ENCODE measurements around the gene SLC25A27.

SLC25A27 gene, protein sequence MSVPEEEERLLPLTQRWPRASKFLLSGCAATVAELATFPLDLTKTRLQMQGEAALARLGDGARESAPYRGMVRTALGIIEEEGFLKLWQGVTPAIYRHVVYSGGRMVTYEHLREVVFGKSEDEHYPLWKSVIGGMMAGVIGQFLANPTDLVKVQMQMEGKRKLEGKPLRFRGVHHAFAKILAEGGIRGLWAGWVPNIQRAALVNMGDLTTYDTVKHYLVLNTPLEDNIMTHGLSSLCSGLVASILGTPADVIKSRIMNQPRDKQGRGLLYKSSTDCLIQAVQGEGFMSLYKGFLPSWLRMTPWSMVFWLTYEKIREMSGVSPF
- total RNA-seq: 0 to 0.95 (median 0.30) reads per million in 9 experiments

DNA sequence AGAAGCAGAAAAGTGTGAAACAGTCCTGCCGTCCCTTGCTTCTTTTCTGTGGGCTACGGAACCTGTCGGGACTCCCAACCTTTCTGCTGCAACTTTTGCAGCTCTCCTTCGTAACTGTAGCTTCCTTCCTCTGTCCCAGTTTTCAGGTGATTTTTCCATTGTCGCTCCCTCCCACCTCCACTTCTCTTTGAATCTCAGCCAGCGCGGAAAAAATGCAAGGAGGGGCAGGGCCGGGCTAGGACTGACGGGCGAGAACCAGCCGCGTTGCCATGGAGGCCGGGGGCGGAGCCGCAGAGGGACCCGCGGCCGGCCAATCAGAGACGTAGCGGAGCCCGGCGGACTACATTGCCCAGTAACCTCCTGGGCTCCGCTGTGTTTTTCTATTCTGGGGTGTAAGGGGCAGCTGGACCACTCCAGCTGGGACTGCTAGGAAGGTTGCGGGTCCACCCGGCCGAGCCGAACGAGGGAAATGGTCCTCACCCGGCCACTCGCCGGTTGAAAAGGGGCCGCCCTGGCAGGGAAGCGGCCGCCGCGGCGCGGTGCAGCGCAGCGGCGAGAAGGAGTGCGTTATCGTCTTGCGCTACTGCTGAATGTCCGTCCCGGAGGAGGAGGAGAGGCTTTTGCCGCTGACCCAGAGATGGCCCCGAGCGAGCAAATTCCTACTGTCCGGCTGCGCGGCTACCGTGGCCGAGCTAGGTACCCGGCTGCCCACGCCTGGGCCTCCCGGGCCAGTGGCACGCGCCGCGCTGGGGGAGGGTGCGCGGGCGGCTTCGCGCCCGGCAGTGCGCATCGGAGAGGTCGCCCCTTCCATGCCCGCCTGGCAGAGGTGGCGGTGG lies at the start of gene SLC25A27, which contains the start of gene CYP39A1:
Gene SLC25A27, plus strand, starts transcription at position 373 of the 836 bp plus-strand sequence. Its CDS starts 218 bp downstream, at position 591.
Gene CYP39A1, minus strand, starts transcription at position 216 of the 836 bp plus-strand sequence. CDS start 236 bp downstream, outside the sequence.
- H3K9me3 Mint-ChIP-seq: no peaks in the 10 kb centered on the region
- peak within 1 kb of the TSS in 1 of 2 donors; percentile 79 for H3K27ac Mint-ChIP-seq
- ATAC-seq (replicated peaks) (peak; percentile 99), DNase-seq (peak; percentile 45 to 64 (median 49))
- peaks cover 63 to 64% of the 10 kb centered on the region in 2 donors for H3K27me3 Mint-ChIP-seq
- H3K36me3 Mint-ChIP-seq (ENCODE audit: insufficient read depth): no peaks in the 10 kb centered on the region
- peak within 1 kb of the TSS; percentile 83 to 86 for H3K4me3 Mint-ChIP-seq
- peaks cover 13 to 14% of the 10 kb centered on the region in 2 donors for H3K4me1 Mint-ChIP-seq (ENCODE audit: low read depth in 2 of 2)

DNA sequence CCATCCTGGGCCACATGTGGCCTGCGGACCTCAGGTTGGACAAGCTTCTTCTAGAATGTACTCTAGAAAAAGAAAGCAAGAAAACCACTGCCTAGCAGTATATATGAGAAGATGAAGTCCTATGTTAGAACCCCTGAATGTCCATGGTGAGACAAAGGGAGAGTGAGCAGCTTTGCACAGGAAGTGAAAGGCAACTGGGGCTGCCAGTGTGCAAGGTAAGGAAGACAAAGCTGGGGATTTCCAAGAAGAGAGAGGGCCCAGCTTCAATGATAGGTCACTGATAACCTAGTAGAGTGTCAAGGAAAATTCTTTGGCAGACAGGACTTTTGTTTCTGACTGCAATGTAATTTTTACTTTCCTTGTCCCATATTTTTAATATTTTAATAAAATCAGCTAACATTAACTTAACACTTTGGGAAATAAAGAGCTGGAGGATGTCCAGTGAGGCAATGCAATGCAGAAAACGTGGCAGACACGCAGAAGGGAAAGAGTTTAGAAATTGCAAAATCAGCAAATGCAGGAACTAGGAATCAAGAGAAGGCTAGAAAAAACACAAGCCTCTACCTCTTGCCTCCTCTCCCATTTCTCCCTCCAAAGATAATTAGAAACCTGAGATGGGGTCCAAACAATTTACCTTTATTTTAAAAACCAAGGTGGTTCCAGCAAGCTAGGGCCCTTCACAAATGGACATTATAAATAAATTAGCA lies 47.5 kb upstream of the SLC25A27 start:
- no peak overlapping the region for H3K4me3 Mint-ChIP-seq
- DNase-seq: no peak
- no peaks in the 10 kb centered on the region for H3K4me1 Mint-ChIP-seq (ENCODE audit: low read depth in 2 of 2)
- ATAC-seq (replicated peaks): no peak
- no peaks in the 10 kb centered on the region for H3K9me3 Mint-ChIP-seq
- H3K36me3 Mint-ChIP-seq (ENCODE audit: insufficient read depth): no peaks in the 10 kb centered on the region
- peaks cover 25 to 33% of the 10 kb centered on the region in 2 donors for H3K27me3 Mint-ChIP-seq
- no peak overlapping the region for H3K27ac Mint-ChIP-seq

DNA sequence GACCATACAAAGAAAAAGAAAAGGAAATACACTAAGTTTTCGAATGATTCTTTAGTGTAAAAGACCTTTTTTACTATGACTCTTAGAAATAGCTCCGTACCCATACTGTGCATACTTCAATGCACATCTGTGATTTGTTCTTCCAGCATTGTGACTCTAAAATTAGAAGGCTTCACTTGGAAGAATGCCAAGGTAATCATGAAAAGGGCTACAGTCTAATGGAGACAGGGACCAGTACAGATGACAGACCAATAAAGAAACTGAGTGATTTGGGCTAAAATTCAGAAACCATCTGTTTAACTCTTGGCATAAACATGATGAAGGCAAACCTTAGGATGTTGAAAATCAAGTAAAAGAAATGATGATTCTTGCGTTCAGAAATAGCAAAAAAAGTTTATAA lies 46.4 kb upstream of the SLC25A27 start:
- H3K4me3 Mint-ChIP-seq: no peak overlapping the region
- no peaks in the 10 kb centered on the region for H3K4me1 Mint-ChIP-seq (ENCODE audit: low read depth in 2 of 2)
- ATAC-seq (replicated peaks) (no peak), DNase-seq (no peak)
- H3K27me3 Mint-ChIP-seq: peaks cover 16 to 22% of the 10 kb centered on the region in 2 donors
- no peaks in the 10 kb centered on the region for H3K36me3 Mint-ChIP-seq (ENCODE audit: insufficient read depth)
- H3K9me3 Mint-ChIP-seq: no peaks in the 10 kb centered on the region
- no peak overlapping the region for H3K27ac Mint-ChIP-seq

DNA sequence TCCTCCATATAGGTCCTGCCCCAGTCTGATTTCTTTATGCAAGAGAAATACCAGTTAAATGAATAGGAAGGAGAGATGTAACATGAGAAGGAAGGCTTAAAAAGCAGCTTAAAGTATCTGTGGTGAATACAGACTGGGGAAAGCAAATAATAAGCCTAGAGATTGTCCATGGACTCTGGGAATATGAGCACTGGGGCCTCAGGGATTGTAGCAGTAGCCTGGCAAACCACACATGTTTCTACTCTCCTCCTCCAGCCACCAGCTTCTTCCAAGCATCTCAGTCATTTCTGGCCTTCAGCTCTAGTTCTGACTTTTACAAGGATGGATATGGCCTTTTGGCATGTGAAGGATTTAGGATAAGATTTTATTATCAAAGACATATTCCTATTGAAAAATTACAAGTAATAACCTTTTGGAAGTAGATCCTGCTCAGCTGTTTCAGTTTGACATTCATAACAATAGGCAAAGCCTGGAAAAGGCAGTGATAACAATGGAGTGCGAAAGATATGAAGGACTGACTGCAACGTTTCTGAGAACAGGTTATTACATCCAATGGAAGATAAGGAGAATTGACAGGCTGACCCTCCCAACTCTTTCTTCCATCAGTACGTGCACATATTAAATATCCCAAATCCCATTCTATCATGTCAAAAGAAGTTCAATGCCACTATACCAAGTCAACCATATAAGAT lies 41.8 kb upstream of the SLC25A27 start:
- no peak overlapping the region for H3K27ac Mint-ChIP-seq
- H3K4me3 Mint-ChIP-seq: no peak overlapping the region
- peaks cover 25 to 28% of the 10 kb centered on the region in 2 donors for H3K27me3 Mint-ChIP-seq
- no peaks in the 10 kb centered on the region for H3K9me3 Mint-ChIP-seq
- ATAC-seq (replicated peaks) (no peak), DNase-seq (no peak)
- no peaks in the 10 kb centered on the region for H3K36me3 Mint-ChIP-seq (ENCODE audit: insufficient read depth)
- no peaks in the 10 kb centered on the region for H3K4me1 Mint-ChIP-seq (ENCODE audit: low read depth in 2 of 2)

GRCh38 chr6:46612645-46613044 lies 40.1 kb upstream of the SLC25A27 start:
- H3K9me3 Mint-ChIP-seq: no peaks in the 10 kb centered on the region
- ATAC-seq (replicated peaks) (no peak), DNase-seq (no peak)
- no peaks in the 10 kb centered on the region for H3K36me3 Mint-ChIP-seq (ENCODE audit: insufficient read depth)
- no peak overlapping the region for H3K4me3 Mint-ChIP-seq
- H3K27ac Mint-ChIP-seq: no peak overlapping the region
- H3K4me1 Mint-ChIP-seq (ENCODE audit: low read depth in 2 of 2): no peaks in the 10 kb centered on the region
- peaks cover 35 to 40% of the 10 kb centered on the region in 2 donors for H3K27me3 Mint-ChIP-seq

- no peaks in the 10 kb centered on the region for H3K36me3 Mint-ChIP-seq (ENCODE audit: insufficient read depth)
- ATAC-seq (replicated peaks): no peak
- peaks cover 39 to 59% of the 10 kb centered on the region in 2 donors for H3K27me3 Mint-ChIP-seq
- no peaks in the 10 kb centered on the region for H3K4me1 Mint-ChIP-seq (ENCODE audit: low read depth in 2 of 2)
- H3K4me3 Mint-ChIP-seq: no peak overlapping the region
- no peak overlapping the region for H3K27ac Mint-ChIP-seq
- DNase-seq: no peak
- H3K9me3 Mint-ChIP-seq: no peaks in the 10 kb centered on the region
These were observed 34.0 kb upstream of the SLC25A27 start for GRCh38 chr6:46618726-46619125.

- Mint-ChIP-seq H3K27ac (peak overlapping the region in 1 of 2 donors; percentile 59), H3K4me1 (ENCODE audit: low read depth in 2 of 2) (peaks cover 4% of the 10 kb centered on the region in 2 donors), H3K36me3 (ENCODE audit: insufficient read depth) (no peaks in the 10 kb centered on the region), H3K9me3 (no peaks in the 10 kb centered on the region), H3K4me3 (peak overlapping the region; percentile 48 to 52), H3K27me3 (peaks cover 22 to 25% of the 10 kb centered on the region in 2 donors)
- DNase-seq (no peak), ATAC-seq (replicated peaks) (peak; percentile 40)
These were observed 26.4 kb upstream of the SLC25A27 start for GRCh38 chr6:46626228-46626909.

DNA sequence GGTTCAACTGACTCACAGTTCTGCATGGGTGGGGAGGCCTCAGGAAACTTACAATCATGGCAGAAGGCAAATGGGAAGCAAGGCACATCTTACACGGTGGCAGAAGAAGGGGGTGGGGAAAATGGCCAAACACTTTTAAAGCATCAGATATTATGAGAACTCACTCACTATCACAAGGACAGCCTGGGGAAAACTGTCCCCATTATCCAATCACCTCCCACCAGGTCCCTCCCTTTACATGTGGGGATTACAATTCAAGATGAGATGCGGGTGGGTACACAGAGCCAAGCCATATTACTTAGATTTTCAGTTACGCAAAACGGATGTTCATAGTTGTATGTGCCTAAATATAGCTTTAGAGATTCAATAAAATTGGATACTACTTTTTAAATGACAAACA lies 25.8 kb upstream of the SLC25A27 start:
- DNase-seq (no peak), ATAC-seq (replicated peaks) (no peak)
- no peaks in the 10 kb centered on the region for H3K36me3 Mint-ChIP-seq (ENCODE audit: insufficient read depth)
- H3K9me3 Mint-ChIP-seq: no peaks in the 10 kb centered on the region
- no peak overlapping the region for H3K27ac Mint-ChIP-seq
- H3K4me1 Mint-ChIP-seq (ENCODE audit: low read depth in 2 of 2): peaks cover 4% of the 10 kb centered on the region in 2 donors
- no peak overlapping the region for H3K4me3 Mint-ChIP-seq
- peaks cover 22 to 25% of the 10 kb centered on the region in 2 donors for H3K27me3 Mint-ChIP-seq

DNA sequence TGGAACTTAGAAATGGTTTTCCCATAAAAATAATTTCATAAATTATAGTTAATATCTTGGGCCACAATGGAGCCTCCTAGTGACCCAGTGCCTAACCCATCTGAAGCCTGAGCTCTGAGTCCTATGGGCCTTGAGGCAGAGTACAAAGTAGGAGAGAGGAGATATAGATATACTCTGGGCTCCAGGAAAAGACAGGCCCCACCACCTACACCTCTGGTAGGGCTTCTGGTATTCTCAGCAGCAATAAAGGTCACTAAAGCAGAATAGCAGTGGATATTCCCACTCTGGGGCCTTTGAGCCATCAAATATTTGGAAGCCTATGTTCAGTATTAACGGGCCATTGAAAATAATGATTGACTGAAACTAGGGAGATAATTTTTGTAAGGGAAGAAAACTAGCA lies 24.3 kb upstream of the SLC25A27 start:
- Mint-ChIP-seq H3K4me3 (no peak overlapping the region), H3K27me3 (peaks cover 8 to 10% of the 10 kb centered on the region in 2 donors), H3K9me3 (no peaks in the 10 kb centered on the region), H3K4me1 (ENCODE audit: low read depth in 2 of 2) (peaks cover 4% of the 10 kb centered on the region in 2 donors), H3K27ac (no peak overlapping the region), H3K36me3 (ENCODE audit: insufficient read depth) (no peaks in the 10 kb centered on the region)
- DNase-seq (no peak), ATAC-seq (replicated peaks) (no peak)

DNA sequence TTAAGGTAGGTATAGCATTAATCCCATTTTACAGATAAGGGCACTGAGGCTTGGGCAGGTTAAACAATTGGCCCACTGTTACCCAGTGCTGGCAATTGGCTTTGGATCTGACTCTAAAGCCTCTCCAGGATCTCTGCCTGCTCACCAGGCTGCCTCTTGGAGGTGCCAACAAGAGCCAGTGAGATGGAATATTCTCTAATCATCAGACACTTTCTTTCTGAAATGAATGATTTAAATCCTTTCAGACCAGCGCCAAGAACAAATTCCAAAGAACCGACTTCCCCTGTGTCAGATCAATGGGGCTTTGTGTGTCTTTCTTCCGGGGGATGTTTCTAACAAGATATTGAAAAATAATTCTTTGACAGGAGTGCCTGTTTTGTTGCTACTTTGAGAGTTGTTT lies 23.8 kb upstream of the SLC25A27 start:
- ATAC-seq (replicated peaks): no peak
- Mint-ChIP-seq H3K9me3 (no peaks in the 10 kb centered on the region), H3K36me3 (ENCODE audit: insufficient read depth) (no peaks in the 10 kb centered on the region), H3K4me1 (ENCODE audit: low read depth in 2 of 2) (peaks cover 4% of the 10 kb centered on the region in 2 donors), H3K27ac (no peak overlapping the region), H3K27me3 (peaks cover 5 to 6% of the 10 kb centered on the region in 2 donors), H3K4me3 (no peak overlapping the region)
- no peak for DNase-seq

GRCh38 chr6:46629691-46630090 lies 23.1 kb upstream of the SLC25A27 start:
- DNase-seq (no peak), ATAC-seq (replicated peaks) (no peak)
- Mint-ChIP-seq H3K9me3 (no peaks in the 10 kb centered on the region), H3K27ac (no peak overlapping the region), H3K27me3 (peaks cover 0 to 7% of the 10 kb centered on the region in 2 donors), H3K36me3 (ENCODE audit: insufficient read depth) (no peaks in the 10 kb centered on the region), H3K4me3 (no peak overlapping the region), H3K4me1 (ENCODE audit: low read depth in 2 of 2) (peaks cover 4% of the 10 kb centered on the region in 2 donors)

DNA sequence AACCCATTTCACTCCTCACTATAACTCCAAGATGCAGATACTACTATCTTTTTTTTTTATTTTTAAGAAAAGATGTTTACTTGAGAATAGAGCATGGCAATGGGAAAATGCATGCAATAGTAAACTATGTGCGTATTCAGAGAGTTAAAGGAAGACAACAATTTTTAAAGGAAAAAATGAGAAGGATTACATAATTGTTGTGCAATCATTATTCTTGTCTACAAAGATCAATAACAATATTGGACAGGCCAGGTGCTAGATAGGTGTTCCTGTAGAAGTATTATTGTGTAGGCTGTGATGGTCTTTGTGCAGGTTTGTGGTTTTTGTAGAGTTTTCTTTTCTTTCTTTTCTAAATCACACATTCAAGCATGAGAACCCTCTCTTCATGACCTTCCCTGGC lies 20.7 kb upstream of the SLC25A27 start:
- Mint-ChIP-seq H3K27me3 (peaks cover 4 to 7% of the 10 kb centered on the region in 2 donors), H3K36me3 (ENCODE audit: insufficient read depth) (no peaks in the 10 kb centered on the region), H3K4me1 (ENCODE audit: low read depth in 2 of 2) (no peaks in the 10 kb centered on the region), H3K9me3 (no peaks in the 10 kb centered on the region), H3K27ac (no peak overlapping the region), H3K4me3 (no peak overlapping the region)
- ATAC-seq (replicated peaks) (no peak), DNase-seq (no peak)
